AG20443 (cell line): ENCODE measurements around the gene A4GALT.
"Not testable (repeated sequence)": the region's sequence is repeated elsewhere in the genome, so short reads cannot be mapped to it uniquely, and the experiment has no call there.

Experiments
- DNase-seq: peaks from one replicate; pipeline ENCODE4 v3.0.0; 2012; ENCODE audit warnings: low spot score, mixed read lengths

A4GALT gene

DNA sequence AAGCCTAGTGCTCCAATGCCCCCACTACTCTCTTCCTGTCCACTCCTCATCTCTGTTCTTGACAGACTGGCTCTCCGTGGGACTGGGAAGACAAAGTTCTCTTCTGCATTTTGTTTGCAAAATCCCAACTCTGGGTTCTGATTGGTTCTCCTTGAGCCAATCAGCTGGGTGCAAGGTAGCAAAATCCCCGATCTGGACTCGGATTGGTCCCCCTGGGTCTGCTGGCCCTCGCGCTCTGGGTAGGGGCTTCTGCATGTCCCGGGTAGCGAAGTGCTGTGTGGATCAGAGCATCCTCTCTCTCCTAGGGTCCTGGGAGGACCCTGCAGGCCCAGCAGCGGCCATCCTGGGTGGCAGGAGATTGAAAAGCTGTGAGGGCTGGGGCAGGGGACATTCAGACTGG, 22.3 kb upstream of the A4GALT start:
- DNase-seq = peak; percentile 86

DNA sequence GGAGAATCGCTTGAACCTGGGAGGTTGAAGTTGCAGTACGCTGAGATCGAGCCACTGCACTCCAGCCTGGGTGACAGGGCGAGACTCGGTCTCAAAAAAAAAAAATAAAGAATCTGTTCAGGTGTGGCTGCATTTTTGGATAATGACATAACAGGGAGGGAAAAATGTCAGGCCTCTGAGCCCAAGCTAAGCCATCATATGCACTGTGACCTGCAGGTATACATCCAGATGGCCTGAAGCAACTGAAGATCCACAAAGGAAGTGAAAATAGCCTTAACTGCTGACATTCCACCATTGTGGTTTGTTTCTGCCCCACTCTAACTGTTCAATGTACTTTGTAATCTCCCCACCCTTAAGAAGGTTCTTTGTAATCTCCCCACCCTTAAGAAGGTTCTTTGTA, 19.6 kb upstream of the A4GALT start:
- DNase-seq = not testable (repeated sequence)

- DNase-seq = no peak
Observed at GRCh38 chr22:42734406-42734805, 13.7 kb upstream of the A4GALT start.

DNA sequence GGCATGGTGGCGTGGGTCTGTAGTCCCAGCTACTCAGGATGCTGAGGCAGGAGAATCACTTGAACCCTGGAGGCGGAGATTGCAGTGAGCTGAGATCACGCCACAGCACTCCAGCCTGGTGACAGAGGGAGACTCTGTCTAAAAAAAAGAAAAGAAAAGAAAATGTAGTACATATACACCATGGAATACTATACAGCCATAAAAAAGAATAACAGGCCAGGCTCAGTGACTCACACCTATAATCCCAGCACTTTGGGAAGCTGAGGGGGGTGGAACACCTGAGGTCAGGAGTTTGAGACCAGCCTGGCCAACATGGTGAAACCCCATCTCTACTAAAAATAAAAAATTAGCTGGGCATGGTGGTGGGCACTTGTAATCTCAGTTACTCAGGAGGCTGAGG, 12.7 kb upstream of the A4GALT start:
- DNase-seq = not testable (repeated sequence)

GRCh38 chr22:42732081-42732480, 11.4 kb upstream of the A4GALT start:
- no peak for DNase-seq

DNA sequence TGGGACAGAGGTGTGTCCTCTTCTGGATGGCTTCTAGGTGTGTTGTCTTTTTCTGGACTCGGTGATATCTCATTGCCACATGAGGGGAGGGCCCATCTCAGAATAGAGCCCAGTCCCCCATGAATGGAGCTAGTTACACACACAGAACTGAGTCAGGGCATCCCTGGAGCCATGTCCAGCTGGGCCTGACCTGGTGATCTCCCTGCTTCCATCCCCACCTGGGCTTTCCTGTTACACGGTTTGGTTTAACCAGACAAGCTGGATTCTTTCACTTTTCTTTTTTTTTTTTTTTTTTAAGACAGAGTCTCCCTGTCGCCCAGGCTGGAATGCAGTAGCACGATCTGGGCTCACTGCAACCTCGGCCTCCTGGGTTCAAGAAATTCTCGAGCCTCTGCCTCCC, 6.1 kb upstream of the A4GALT start:
- DNase-seq = no peak

- peak; percentile 3 for DNase-seq
Observed at GRCh38 chr22:42725606-42726355, 5.1 kb upstream of the A4GALT start.

GRCh38 chr22:42724062-42724461, 3.4 kb upstream of the A4GALT start:
- DNase-seq = peak; percentile 6

DNA sequence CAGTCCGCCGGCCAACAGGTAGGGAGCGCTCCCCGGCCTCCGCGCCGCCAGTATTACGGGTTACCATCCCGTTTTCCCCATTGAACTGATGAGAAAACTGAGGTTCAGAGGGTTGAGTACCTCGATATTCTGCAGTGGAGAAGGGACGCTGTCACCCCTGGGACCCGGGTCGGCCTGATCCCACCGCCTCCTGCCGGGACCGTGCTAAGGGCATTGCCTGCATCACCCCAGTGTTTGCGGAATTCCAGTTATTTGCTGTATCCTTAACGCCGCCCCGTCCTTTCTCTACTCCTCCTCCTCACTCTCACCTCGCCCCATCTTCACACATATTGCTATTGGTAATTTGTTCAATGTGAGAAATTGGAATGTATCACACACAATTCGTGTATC, 370 bp upstream of the A4GALT start:
- DNase-seq = peak; percentile 54

DNA sequence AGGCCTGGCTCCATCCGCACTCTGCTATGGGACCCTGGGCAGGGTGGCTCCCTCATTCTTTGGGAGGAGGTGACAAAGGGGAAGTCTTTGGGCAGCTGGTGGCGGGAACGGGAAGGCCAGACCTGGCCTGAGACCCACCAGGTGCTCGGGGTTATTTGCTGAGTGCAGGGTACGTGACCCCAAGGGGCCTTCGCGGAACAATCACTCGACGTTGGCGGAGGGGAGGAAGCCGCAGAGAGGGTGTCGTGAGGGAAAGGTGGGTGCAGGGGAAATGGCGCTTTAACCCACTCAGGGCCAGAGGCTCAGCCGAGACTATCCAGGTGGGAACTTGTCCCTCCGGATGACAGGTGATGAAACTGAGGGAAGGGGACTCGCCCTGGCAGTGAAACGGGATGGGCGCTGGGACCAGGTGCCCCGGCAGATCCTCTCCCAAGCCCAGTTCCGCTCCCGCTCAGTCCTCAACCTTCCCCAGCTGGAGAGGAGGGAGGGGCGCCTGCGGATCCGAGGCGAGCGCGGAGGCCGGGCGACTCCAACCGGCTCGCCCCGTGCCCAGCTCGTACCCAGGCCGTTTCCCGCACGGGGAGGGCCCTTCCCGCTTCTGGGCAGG, 911 bp downstream of the A4GALT start:
- peak; percentile 40 for DNase-seq

GRCh38 chr22:42719133-42719532, 1.5 kb downstream of the A4GALT start:
- no peak for DNase-seq

GRCh38 chr22:42717197-42717928, 3.3 kb downstream of the A4GALT start:
- no peak for DNase-seq

- DNase-seq = no peak
Observed at GRCh38 chr22:42716649-42717127, 4.0 kb downstream of the A4GALT start.

- no peak for DNase-seq
Observed at GRCh38 chr22:42716221-42716620, 4.4 kb downstream of the A4GALT start.

GRCh38 chr22:42714768-42715390, 5.8 kb downstream of the A4GALT start:
- DNase-seq = no peak

DNA sequence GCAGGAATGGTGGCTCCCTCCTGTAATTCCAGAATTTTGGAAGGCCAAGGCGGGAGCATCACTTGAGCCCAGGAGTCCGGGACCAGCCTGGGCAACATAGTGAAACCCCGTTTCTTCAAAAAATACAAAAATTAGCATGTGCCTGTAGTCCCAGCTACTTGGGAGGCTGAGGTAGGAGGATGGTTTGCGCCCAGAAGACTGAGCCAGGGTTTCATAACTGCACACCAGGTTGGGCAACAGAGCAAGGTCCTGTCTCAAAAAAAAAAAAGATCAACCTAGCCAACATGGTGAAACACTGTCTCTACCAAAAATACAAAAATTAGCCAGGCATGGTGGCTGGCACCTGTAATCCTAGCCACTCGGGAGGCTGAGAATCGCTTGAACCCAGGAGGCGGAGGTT, 6.4 kb downstream of the A4GALT start:
- DNase-seq = no peak

- no peak for DNase-seq
Observed at GRCh38 chr22:42711895-42712837, 8.5 kb downstream of the A4GALT start.

DNA sequence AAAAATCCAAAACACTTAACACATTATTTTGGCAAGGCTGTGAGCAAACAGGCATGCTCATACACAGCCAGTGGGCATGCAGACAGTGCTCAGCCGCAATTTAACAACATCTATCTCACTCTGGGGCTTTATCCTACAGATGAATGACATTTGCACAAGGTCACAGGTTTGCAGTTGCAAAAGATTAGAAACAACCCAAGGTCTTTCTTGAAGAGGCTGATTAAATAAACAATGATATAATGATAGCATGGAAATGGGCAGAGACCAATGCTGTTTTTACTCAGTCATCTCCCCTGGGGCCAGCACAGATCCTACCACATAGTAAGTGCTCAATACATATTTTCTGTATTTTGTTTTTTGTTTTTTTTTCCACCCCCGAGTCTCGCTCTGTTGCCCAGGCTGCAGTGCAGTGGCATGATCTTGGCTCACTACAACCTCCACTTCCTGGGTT, 9.4 kb downstream of the A4GALT start:
- no peak for DNase-seq

- no peak for DNase-seq
Observed at GRCh38 chr22:42708417-42708816, 12.3 kb downstream of the A4GALT start.

GRCh38 chr22:42707496-42707895, 13.2 kb downstream of the A4GALT start:
- DNase-seq = no peak

DNA sequence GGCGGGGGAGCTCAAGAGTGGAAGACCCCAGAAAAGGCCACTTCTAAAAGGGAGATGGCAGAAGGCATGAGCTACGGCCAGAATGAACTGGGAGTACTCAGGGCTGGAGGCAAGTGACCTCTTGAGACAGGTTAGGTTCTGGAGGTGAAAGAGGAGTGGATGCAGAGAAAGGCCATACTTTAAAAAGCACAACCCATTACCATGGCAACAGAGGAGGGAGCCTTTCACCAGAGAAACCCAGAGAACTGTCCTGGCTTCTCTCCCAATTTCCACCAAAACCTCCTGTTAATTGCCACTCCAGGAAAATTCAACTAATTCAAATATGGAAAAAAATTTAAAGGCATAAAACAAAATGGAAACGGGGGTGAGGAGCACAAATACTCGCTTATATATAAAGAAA, 15.8 kb downstream of the A4GALT start:
- DNase-seq = no peak
